Measurements from ENCODE around the gene S100A12.

DNA sequence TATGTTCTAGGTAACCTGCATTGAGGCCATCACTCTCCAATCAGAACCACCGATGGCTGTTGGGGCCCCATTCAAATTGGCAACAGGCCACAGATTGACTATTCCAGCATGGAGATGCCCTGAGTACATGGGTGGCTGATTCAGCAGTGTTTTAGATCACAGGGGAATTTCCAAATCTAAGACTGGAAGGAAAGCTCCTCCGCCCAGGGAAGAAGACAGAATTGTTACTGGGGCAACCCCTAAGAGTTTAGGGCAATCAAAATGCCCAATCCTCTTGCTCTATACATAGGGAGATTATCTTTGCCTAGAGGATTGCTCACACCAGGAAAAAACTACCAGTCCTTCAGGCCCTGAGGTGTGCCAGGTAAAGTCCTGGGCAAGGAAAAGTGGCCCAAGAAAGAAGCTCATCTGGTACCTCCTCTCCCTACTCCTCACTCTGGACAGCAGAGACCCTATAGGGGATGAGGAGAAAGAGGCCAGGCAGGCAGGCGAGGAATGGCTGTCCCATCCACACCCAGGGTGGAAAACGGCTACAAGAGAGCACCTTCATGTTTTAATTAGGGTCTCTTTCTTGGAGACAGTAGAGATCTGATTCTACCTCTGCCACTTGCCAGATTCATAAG lies 9.6 kb upstream of the S100A12 start:
- TF ChIP-seq, protein P1, sequence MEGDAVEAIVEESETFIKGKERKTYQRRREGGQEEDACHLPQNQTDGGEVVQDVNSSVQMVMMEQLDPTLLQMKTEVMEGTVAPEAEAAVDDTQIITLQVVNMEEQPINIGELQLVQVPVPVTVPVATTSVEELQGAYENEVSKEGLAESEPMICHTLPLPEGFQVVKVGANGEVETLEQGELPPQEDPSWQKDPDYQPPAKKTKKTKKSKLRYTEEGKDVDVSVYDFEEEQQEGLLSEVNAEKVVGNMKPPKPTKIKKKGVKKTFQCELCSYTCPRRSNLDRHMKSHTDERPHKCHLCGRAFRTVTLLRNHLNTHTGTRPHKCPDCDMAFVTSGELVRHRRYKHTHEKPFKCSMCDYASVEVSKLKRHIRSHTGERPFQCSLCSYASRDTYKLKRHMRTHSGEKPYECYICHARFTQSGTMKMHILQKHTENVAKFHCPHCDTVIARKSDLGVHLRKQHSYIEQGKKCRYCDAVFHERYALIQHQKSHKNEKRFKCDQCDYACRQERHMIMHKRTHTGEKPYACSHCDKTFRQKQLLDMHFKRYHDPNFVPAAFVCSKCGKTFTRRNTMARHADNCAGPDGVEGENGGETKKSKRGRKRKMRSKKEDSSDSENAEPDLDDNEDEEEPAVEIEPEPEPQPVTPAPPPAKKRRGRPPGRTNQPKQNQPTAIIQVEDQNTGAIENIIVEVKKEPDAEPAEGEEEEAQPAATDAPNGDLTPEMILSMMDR (IDR thresholded peaks at IDR 0.05) = no peak
- TF ChIP-seq EP300 (IDR thresholded peaks at IDR 0.05) (no peak), POLR2A (IDR thresholded peaks at IDR 0.05) (no peak)
